GM21737 (cell line): ENCODE results near the gene PPP4R4.
"Not testable (repeated sequence)": the region's sequence is repeated elsewhere in the genome, so short reads cannot be mapped to it uniquely, and the experiment has no call there.

Experiments
- ATAC-seq: cut with Tn5 transposase; IDR thresholded peaks from one replicate; pipeline ENCODE4 v1.9.1; 2021; ENCODE audit warnings: mild to moderate bottlenecking, moderate library complexity; ENCODE audit not compliant: unreplicated experiment

Gene PPP4R4

GRCh38 chr14:94144765-94145164, 29.4 kb upstream of the PPP4R4 start:
- no peak for ATAC-seq

DNA sequence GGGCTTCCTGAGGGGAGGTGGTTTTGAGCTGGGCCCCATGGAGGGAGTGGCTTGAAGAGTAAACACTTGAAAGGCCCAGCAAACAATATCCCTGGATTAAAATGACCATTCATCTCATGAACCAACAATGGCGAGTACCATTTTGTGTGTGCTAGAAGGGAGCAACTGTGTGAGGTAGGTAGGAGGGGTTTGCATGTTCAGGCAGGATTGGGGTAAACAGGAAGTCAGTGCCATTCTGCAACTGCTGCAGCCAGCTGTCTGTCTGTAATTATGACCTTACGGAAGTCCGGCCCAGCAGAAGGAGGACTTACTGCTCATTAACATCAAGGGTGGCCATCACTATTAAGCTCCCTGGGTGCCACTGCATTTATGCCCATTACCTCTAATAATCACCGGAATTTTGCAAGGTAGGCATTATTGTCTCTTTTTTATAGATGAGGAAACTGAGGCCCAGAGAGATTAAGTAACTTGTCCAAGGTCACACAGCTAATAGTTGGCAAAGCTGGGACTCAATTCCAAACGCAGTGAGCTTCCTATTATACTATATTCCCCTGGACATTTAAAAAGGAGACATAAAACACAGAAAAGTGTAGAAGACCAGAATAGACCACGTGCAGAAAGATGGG, 28.1 kb upstream of the PPP4R4 start:
- ATAC-seq = no peak

DNA sequence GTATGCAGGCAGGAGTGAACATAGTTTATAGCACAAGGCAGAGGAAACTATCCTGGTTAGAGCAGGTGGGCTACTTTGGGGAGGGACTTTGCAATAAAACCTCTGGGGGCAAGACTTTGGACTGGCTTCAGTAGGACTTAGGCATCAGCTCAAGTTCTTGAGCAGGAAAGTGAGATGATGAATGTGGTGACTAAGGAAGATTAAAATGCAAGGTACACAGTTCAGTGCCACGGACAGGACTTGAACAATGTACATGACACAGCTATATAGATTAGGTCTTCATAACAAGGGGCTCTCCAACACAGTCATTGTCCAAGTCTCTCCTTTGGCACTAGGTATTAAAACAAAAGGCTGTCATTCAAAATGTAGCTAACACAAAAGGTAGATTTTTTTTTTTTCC, 21.4 kb upstream of the PPP4R4 start:
- ATAC-seq = no peak

- no peak for ATAC-seq
These were observed 20.3 kb upstream of the PPP4R4 start for GRCh38 chr14:94153750-94154342.

GRCh38 chr14:94156143-94156542, 18.0 kb upstream of the PPP4R4 start:
- not testable (repeated sequence) for ATAC-seq

GRCh38 chr14:94157197-94157596, 16.9 kb upstream of the PPP4R4 start:
- ATAC-seq = no peak

DNA sequence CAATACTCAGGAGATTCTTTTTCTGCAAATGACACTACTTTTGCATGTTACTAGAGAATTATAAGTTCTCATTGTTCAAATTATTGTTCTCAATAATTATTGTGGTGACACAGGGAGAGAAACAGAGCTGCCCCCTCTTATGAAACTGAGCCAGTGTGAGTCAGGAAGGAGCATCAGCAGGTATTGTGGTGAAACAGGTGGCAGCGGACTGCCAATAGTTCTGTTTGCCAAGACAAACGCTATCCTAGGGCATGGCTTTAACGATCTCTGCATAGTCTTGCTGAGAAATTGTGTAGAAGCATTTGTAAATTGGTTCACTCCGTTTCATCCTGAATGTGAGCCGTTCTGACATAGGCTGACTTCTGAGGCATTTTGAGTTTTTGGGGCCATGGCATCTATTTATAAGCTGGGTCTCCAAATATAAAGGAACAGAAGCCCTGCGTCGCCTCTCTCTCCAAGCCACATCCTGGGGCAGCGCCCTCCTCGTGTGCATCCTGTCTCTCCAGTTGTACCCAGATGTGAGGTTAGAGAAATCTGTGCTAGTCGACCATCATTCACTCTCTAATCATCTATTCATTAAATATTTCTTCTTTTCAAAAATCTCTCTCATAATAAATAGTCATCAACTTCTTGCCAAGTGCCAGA, 15.8 kb upstream of the PPP4R4 start:
- ATAC-seq = no peak

GRCh38 chr14:94161058-94161457, 13.1 kb upstream of the PPP4R4 start:
- ATAC-seq = no peak

DNA sequence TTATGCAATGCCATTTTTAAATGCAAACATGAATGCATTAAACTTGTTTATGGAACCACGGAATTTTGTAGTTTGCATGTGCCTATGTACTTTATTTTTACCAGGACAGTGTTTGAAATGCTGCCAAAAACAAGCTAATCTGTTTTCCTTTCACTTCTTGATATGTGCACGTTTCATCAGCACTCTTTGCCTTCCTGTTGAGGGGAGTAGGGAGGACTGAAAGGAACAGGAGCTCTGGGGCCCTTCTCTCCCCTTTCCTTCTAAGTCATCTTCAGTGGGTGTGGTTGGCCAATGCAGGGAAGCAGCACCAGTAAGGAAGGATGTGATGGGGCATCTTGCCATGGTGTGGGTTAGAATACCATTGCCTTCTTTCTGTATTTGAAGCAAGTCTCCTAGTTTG, 12.1 kb upstream of the PPP4R4 start:
- ATAC-seq = no peak

GRCh38 chr14:94162466-94162865, 11.7 kb upstream of the PPP4R4 start:
- ATAC-seq = no peak

- ATAC-seq = no peak
These were observed 10.3 kb upstream of the PPP4R4 start for GRCh38 chr14:94163796-94164195.

DNA sequence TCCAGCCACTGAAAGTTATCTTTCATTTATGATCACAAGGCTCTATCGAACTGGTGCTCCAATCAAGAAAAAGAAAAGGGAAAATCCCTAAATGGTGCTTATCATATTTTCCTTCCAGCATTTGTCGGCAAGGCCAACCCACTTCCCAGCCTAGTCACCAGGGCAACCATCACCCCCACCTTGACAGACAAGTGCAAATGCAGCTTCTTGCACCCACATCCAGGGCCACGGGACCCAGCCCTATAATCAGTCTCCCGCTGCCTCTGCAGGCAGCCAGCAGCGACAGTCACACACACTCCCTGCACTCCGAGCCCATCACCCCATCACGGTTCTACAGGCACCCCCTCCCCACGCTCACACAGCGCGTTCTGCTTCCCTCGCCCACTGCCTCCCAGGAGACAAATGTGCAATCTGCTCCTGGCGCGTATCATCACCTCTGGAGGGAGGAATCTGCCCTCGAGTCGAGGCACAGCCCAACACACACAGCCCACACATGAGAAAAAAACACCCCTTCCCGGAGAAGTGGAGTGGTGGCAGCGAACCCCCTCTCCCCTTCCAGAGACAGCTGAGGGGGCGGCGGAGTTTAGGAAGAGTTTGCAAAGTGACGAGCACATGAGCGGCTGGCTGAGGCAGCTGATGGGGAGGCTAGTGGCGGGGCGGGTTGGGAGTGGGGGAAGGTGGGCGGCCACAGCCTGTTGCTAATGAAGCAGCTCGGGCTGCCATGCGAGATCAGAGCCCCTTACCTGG, 9.3 kb upstream of the PPP4R4 start:
- ATAC-seq = no peak

- no peak for ATAC-seq
These were observed 8.4 kb upstream of the PPP4R4 start for GRCh38 chr14:94165744-94166143.

DNA sequence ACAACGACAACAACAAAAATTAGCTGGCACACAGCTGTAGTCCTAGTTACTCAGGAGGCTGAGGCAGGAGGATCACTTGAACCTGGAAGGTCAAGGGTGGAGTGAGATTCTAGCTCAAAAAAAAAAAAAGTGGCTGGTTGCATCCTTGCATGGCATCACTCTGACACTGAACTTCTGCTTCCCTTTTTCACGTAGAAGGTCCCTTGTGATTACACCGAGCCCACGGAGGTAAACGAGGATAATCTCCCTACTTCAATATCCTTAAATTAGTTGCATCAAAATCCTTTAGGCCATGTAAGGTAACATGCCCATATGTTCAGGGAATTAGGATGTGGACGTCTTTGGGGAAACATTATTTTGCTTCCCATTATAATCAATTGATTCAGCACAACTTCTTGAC, 4.0 kb upstream of the PPP4R4 start:
- ATAC-seq = no peak

GRCh38 chr14:94171208-94171607, 2.9 kb upstream of the PPP4R4 start:
- ATAC-seq = no peak

DNA sequence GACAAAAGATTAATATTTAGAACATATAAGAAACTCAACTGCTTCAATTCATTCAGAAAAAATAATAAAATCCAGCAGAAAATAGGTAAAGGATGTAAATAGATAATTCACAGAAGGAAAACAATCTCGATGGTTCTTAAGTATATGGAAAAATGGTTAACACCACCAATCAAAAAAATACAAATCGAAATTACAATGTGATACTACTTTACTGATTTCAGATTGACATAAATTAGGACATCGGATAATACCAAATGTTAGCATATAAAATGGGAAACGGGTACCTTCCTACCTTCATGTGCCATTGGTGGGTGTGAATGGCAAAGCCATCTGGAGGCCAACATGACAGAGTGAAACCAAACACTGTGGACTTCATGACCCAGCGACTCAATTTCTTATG, 1.6 kb upstream of the PPP4R4 start:
- ATAC-seq = no peak

DNA sequence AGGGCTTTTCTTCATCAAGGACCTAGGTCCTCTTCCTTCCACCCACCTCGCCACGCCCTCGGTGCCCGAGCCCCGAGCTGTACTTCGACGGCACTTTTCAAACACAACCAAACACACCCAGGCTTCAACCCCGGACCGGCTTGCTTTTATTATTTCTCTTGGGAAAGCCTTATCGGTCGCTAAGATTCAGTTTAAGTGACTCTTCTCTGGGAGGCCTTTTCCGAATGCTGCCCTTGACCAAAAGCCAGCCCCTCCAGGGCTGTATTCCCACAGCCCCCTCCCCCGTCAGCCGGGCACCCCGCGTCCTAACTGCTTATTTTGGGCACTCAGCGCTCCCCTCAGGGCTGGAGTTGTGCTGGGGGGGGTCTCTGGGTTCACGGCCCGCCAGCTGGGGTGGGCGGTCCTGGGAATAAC, 644 bp upstream of the PPP4R4 start:
- no peak for ATAC-seq

DNA sequence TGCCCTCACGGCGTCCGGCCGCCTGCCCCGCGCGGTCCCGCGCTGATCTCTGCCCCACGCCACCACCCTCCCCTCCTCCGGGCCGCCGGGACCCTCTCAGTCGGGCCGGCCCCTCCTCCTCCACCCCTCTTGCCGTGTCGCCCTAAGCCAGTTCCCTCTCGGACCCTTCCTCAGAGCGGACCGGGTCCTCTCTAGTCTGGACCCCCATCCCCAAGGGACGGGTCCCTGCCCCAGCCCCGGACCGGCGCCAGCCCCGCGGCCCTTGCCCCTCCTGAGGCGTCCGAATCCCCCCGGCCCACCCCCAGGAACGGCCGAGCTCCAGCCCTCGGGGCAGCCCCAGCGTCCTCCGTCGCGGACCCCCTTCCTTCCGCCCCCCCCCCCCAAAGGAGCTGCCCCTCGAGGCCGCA, 485 bp downstream of the PPP4R4 start:
- ATAC-seq = no peak

- no peak for ATAC-seq
These were observed 1.1 kb downstream of the PPP4R4 start for GRCh38 chr14:94175011-94175745.

DNA sequence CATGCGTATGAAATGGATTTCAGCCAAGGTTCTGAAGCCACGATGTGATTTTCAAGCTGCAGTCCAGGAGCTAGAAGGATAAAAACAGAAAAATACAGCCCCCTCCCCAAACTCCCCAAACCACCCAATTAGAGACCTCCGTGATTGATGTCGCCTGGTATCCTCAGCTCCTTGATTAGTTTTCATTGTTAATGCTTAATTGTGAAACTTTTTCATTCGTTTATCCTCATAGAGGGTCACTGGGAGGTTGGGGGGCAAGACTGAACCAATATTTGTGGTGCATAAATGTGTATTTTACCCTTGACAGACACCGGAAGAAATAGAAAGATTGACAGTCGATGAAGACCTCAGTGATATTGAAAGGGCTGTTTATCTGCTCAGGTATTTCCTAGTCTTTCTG, 1.6 kb downstream of the PPP4R4 start:
- no peak for ATAC-seq

- no peak for ATAC-seq
These were observed 2.7 kb downstream of the PPP4R4 start for GRCh38 chr14:94176808-94177207.
